ENCODE data around the gene TIMMDC1. TPM values are rescaled to one million over a fixed set of nuclear protein-coding genes. Genes with fewer than 3 reads are reported as not detected.

Gene TIMMDC1, protein sequence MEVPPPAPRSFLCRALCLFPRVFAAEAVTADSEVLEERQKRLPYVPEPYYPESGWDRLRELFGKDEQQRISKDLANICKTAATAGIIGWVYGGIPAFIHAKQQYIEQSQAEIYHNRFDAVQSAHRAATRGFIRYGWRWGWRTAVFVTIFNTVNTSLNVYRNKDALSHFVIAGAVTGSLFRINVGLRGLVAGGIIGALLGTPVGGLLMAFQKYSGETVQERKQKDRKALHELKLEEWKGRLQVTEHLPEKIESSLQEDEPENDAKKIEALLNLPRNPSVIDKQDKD
- polyA plus RNA-seq (2011; rRNA removed) (52.0 and 69.9 TPM in 2 replicates), polyA minus RNA-seq (2011; rRNA and poly(A)+ RNA removed) (27.2 and 36.2 TPM in 2 replicates)

- H3K36me3 ChIP-seq (ENCODE audit: control insufficient read depth, insufficient read depth, low read length), result no peaks in the 10 kb centered on the region
- peak; percentile 81 for DNase-seq (ENCODE audit: low read depth)
- H3K27me3 ChIP-seq (ENCODE audit: control insufficient read depth, insufficient read depth, low read length), result no peaks in the 10 kb centered on the region
- H3K4me3 ChIP-seq (ENCODE audit: low read depth, low read length), result peak within 1 kb of the TSS; percentile 85
- TF ChIP-seq, protein P1, sequence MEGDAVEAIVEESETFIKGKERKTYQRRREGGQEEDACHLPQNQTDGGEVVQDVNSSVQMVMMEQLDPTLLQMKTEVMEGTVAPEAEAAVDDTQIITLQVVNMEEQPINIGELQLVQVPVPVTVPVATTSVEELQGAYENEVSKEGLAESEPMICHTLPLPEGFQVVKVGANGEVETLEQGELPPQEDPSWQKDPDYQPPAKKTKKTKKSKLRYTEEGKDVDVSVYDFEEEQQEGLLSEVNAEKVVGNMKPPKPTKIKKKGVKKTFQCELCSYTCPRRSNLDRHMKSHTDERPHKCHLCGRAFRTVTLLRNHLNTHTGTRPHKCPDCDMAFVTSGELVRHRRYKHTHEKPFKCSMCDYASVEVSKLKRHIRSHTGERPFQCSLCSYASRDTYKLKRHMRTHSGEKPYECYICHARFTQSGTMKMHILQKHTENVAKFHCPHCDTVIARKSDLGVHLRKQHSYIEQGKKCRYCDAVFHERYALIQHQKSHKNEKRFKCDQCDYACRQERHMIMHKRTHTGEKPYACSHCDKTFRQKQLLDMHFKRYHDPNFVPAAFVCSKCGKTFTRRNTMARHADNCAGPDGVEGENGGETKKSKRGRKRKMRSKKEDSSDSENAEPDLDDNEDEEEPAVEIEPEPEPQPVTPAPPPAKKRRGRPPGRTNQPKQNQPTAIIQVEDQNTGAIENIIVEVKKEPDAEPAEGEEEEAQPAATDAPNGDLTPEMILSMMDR (IDR thresholded peaks at IDR 0.05; ENCODE audit: insufficient read depth, low read depth, low read length), result no peak
- ChIA-PET POLR2A (interaction anchor here (0.6 kb wide), 1 partner anchor 82 kb away, joined by 12 read pairs; no protein-coding TSS in a partner anchor), CTCF (interaction anchor here (0.6 to 1.1 kb wide), 3 partner anchors 60 to 257 kb away, joined by 3 to 5 read pairs (median 3); partner anchors contain the start of gene B4GALT4)
Measured at GRCh38 chr3:119498186-119499011, at the start of gene TIMMDC1. TIMMDC1 (plus strand) TSS chr3:119498547; CDS start chr3:119498734, 187 bp downstream.

DNA sequence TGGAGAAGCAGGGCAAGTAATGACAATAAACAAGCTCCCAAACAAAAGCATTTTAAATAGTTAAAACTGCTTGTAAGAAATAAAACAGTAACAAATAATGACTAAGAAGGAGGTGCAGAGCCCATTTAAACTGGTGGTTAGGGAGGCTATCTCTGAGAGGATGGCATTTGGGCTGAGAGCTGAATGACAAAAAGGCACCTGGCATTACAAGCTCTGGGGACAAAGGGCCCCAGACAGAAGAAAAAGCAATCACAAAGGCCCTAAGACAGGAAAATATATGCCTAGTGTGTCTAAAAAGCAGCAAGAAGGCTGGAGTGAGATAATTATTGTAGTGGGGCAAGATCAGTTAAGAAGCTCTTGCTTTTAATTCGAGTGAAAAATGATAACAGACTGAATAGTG is 44.5 kb upstream of the TIMMDC1 start:
- Histone ChIP-seq H3K36me3 (ENCODE audit: control insufficient read depth, insufficient read depth, low read length) (peaks cover 11% of the 10 kb centered on the region), H3K27me3 (ENCODE audit: control insufficient read depth, insufficient read depth, low read length) (no peaks in the 10 kb centered on the region), H3K4me3 (ENCODE audit: low read depth, low read length) (no peak overlapping the region)
- DNase-seq (ENCODE audit: low read depth), result no peak
- ChIA-PET POLR2A (no interaction called here), CTCF (interaction anchor here (0.8 to 1.9 kb wide), 2 partner anchors 14 to 37 kb away, joined by 3 to 4 read pairs; no protein-coding TSS in a partner anchor)
- TF ChIP-seq, protein P1 (IDR thresholded peaks at IDR 0.05; ENCODE audit: insufficient read depth, low read depth, low read length), result no peak

DNA sequence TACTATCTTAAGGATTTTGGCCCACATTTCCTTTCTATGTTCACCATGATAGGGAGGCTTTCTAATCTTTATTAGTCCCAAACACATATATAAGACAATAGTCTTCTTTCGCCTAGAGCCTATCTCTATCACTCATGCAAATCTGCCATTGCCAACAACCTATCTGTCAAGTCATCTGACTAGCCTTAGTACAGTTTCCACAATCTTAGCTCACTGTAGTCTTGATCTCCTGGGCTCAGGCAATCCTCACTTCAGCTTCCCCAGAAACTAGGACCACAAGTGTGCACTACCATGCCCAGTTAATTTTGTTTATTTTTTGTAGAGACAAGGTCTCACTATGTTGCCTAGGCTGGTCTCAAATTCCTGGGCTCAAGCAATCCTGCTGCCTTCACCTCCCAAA is 41.9 kb upstream of the TIMMDC1 start:
- Histone ChIP-seq H3K4me3 (ENCODE audit: low read depth, low read length) (no peak overlapping the region), H3K27me3 (ENCODE audit: control insufficient read depth, insufficient read depth, low read length) (no peaks in the 10 kb centered on the region), H3K36me3 (ENCODE audit: control insufficient read depth, insufficient read depth, low read length) (peaks cover 14% of the 10 kb centered on the region)
- no peak for DNase-seq (ENCODE audit: low read depth)
- ChIA-PET CTCF (interaction anchor here (0.8 to 1.5 kb wide), 4 partner anchors 8 to 227 kb away, joined by 3 to 4 read pairs (median 3); no protein-coding TSS in a partner anchor), POLR2A (no interaction called here)
- TF ChIP-seq, protein P1 (IDR thresholded peaks at IDR 0.05; ENCODE audit: insufficient read depth, low read depth, low read length), result no peak

DNA sequence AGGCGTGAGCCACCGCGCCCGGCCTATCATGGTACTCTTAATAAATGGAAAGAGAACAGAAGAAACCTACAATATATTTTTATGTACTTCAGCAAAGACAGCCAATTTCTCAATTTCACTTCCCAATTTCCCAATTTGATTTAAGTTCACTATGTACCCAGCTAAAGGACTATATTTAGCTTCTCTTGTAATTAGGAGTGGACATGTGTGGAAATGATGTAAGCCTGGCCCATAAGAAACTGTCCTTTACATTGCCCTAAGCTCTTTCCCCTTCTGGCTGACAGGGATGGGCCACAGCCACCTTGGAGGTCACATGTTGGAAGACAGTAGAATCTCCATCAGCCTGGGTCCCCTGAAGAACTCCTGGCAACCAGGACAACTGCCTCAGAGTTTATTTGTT is 41.1 kb upstream of the TIMMDC1 start:
- H3K36me3 ChIP-seq (ENCODE audit: control insufficient read depth, insufficient read depth, low read length), result peaks cover 16% of the 10 kb centered on the region
- POLR2A ChIA-PET, result no interaction called here
- CTCF ChIA-PET, result interaction anchor here (1.0 to 1.5 kb wide), 2 partner anchors 77 to 224 kb away, joined by 3 to 4 read pairs; no protein-coding TSS in a partner anchor
- H3K27me3 ChIP-seq (ENCODE audit: control insufficient read depth, insufficient read depth, low read length), result no peaks in the 10 kb centered on the region
- DNase-seq (ENCODE audit: low read depth), result no peak
- TF ChIP-seq, protein P1 (IDR thresholded peaks at IDR 0.05; ENCODE audit: insufficient read depth, low read depth, low read length), result no peak
- H3K4me3 ChIP-seq (ENCODE audit: low read depth, low read length), result no peak overlapping the region
